Loucy (cell line): ENCODE data around the gene MICU1.

Experiments
- H2AFZ ChIP-seq: fragments of 200-600 bp; sonication (generic); 2 replicates; pipeline ENCODE4 v1.6.0; 2016; ENCODE audit warnings: antibody characterized with exemption, mild to moderate bottlenecking, low read length, moderate library complexity
- H3F3A ChIP-seq: fragments of 200-600 bp; 2 replicates; pipeline ENCODE4 v1.6.0; 2016; ENCODE audit warnings: antibody characterized with exemption, low read depth, mild to moderate bottlenecking
- H3K27me3 ChIP-seq: fragments of 200-600 bp; sonication (generic); 2 replicates; pipeline ENCODE4 v1.6.1; 2014; ENCODE audit warnings: low read length, mild to moderate bottlenecking; ENCODE audit not compliant: insufficient read depth, poor library complexity, severe bottlenecking
- H3K36me3 ChIP-seq: fragments of 200-600 bp; sonication (generic); 2 replicates; pipeline ENCODE4 v1.6.1; 2016; ENCODE audit warnings: low read length; ENCODE audit not compliant: insufficient read depth
- H3K4me1 ChIP-seq: fragments of 200-600 bp; sonication (generic); 2 replicates; pipeline ENCODE4 v1.5.1; 2014; ENCODE audit warnings: low read length, mild to moderate bottlenecking; ENCODE audit not compliant: insufficient read depth, poor library complexity, severe bottlenecking
- H3K4me2 ChIP-seq: fragments of 200-600 bp; sonication (generic); 2 replicates; pipeline ENCODE4 v1.6.0; 2014; ENCODE audit warnings: antibody characterized with exemption, low read length, low read depth, mild to moderate bottlenecking; ENCODE audit not compliant: poor library complexity, severe bottlenecking
- H3K4me3 ChIP-seq: fragments of 200-600 bp; sonication (generic); 2 replicates; pipeline ENCODE4 v1.5.1; 2014; ENCODE audit warnings: low read length, mild to moderate bottlenecking, mixed read lengths; ENCODE audit not compliant: poor library complexity, severe bottlenecking
- H3K79me2 ChIP-seq: fragments of 200-600 bp; sonication (generic); 2 replicates; pipeline ENCODE4 v1.6.1; 2014; ENCODE audit warnings: low read length; ENCODE audit not compliant: insufficient read depth
- H3K9ac ChIP-seq: fragments of 200-600 bp; sonication (generic); 2 replicates; pipeline ENCODE4 v1.6.0; 2014; ENCODE audit warnings: mild to moderate bottlenecking, low read depth, low read length, moderate library complexity; ENCODE audit not compliant: poor library complexity, severe bottlenecking
- H3K9me2 ChIP-seq: fragments of 200-600 bp; sonication (generic); replicated peaks from 2 replicates; pipeline ENCODE4 v1.6.1; 2016; ENCODE audit warnings: low read depth, low read length, mixed read lengths
- H3K9me3 ChIP-seq: fragments of 200-600 bp; sonication (generic); 2 replicates; pipeline ENCODE4 v1.6.1; 2014; ENCODE audit warnings: mild to moderate bottlenecking, antibody characterized with exemption, low read length, low read depth; ENCODE audit not compliant: insufficient read depth
- H4K20me1 ChIP-seq: fragments of 200-600 bp; sonication (generic); 2 replicates; pipeline ENCODE4 v1.6.0; 2014; ENCODE audit warnings: antibody characterized with exemption, low read length, mild to moderate bottlenecking; ENCODE audit not compliant: insufficient read depth, poor library complexity, severe bottlenecking
- CTCF ChIP-seq: fragments of 200-600 bp; sonication (generic); conservative IDR thresholded peaks from 2 replicates; pipeline ENCODE4 v1.5.1; 2014; ENCODE audit warnings: mild to moderate bottlenecking, antibody characterized with exemption, low read length
- EZH2phosphoT487 ChIP-seq: fragments of 200-600 bp; IDR thresholded peaks from 2 replicates; pipeline ENCODE4 v1.6.1; 2018; ENCODE audit warnings: antibody characterized with exemption, mild to moderate bottlenecking, moderate library complexity, borderline replicate concordance

MICU1 gene

GRCh38 chr10:72667207-72667864, 41.5 kb upstream of the MICU1 start:
- no peaks in the 10 kb centered on the region for H3K27me3 ChIP-seq

GRCh38 chr10:72665925-72666324, 40.0 kb upstream of the MICU1 start:
- no peaks in the 10 kb centered on the region for H3K4me1 ChIP-seq
- H3K9me3 ChIP-seq = no peaks in the 10 kb centered on the region
- no peaks in the 10 kb centered on the region for H3K36me3 ChIP-seq
- no peak overlapping the region for H3K4me2 ChIP-seq
- no peak overlapping the region for H3K9ac ChIP-seq
- H4K20me1 ChIP-seq = no peaks in the 10 kb centered on the region
- no peaks in the 10 kb centered on the region for H3K79me2 ChIP-seq
- H2AFZ ChIP-seq = no peak overlapping the region
- no peak overlapping the region for H3K4me3 ChIP-seq
- no peaks in the 10 kb centered on the region for H3K27me3 ChIP-seq
- H3K9me2 ChIP-seq = no peaks in the 10 kb centered on the region
- no peaks in the 10 kb centered on the region for H3F3A ChIP-seq
- no peak for TF ChIP-seq EZH2phosphoT487
- TF ChIP-seq CTCF = no peak

More at GRCh38 chr10:72667207-72667864, 41.5 kb upstream of the MICU1 start:
- no peaks in the 10 kb centered on the region for H3K79me2 ChIP-seq
- H3K4me1 ChIP-seq = no peaks in the 10 kb centered on the region
- H3F3A ChIP-seq = no peaks in the 10 kb centered on the region
- H3K4me2 ChIP-seq = no peak overlapping the region
- H3K9me2 ChIP-seq = no peaks in the 10 kb centered on the region
- no peak overlapping the region for H3K4me3 ChIP-seq
- no peaks in the 10 kb centered on the region for H3K36me3 ChIP-seq
- TF ChIP-seq CTCF (no peak), EZH2phosphoT487 (no peak)
- H2AFZ ChIP-seq = no peak overlapping the region
- no peaks in the 10 kb centered on the region for H3K9me3 ChIP-seq
- H3K9ac ChIP-seq = no peak overlapping the region
- no peaks in the 10 kb centered on the region for H4K20me1 ChIP-seq

GRCh38 chr10:72663971-72664370, 38.1 kb upstream of the MICU1 start:
- H3K4me1 ChIP-seq = no peaks in the 10 kb centered on the region
- peak overlapping the region; percentile 22; the same call in 1 of the 2 replicates for H2AFZ ChIP-seq
- H3K36me3 ChIP-seq = no peaks in the 10 kb centered on the region
- TF ChIP-seq EZH2phosphoT487 (no peak), CTCF (no peak)
- H3K79me2 ChIP-seq = no peaks in the 10 kb centered on the region
- H3K9ac ChIP-seq = no peak overlapping the region
- no peaks in the 10 kb centered on the region for H3K27me3 ChIP-seq
- no peaks in the 10 kb centered on the region for H3F3A ChIP-seq
- no peaks in the 10 kb centered on the region for H3K9me2 ChIP-seq
- H3K4me3 ChIP-seq = no peak overlapping the region
- H3K9me3 ChIP-seq = no peaks in the 10 kb centered on the region
- no peaks in the 10 kb centered on the region for H4K20me1 ChIP-seq
- H3K4me2 ChIP-seq = no peak overlapping the region
